ENCODE results near the gene CMSS1. TPM values are rescaled to one million over a fixed set of nuclear protein-coding genes. Genes with fewer than 3 reads are reported as not detected.

CMSS1 gene
- total RNA-seq, 1 experiment from 2014 or later, result 70.6 TPM

DNA sequence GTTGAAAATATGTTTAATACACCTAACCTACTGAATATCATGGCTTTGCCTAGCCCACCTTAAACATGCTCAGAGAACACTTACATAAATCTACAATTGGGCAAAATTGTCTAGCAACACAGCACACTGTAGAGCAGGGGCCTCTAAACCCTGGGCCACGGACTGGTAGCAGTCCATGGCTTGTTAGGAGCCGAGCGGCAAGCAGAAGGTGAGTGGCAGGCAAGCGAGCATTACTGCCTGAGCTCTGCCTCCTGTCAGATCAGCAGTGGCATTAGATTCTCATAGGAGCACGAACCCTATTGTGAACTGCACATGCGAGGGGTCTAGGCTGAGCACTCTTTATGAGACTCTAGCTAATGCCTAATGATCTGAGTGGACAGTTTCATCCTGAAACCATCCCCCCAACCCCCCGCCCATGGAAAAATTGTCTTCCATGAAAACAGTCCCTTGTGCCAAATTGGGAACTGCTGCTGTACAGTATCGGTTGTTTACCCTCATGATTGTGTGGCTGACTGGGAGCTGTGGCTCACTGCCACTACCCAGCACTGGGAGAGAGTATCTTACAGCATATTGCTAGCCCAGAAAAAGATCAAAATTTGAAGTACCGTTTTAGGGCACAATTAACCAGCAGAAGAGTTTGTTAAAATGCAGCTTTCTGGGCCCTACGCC lies 26.1 kb downstream of the CMSS1 start (continued):
- TF ChIP-seq, protein P1, sequence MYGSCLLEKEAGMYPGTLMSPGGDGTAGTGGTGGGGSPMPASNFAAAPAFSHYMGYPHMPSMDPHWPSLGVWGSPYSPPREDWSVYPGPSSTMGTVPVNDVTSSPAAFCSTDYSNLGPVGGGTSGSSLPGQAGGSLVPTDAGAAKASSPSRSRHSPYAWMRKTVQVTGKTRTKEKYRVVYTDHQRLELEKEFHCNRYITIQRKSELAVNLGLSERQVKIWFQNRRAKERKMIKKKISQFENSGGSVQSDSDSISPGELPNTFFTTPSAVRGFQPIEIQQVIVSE (CRISPR knock-in tag; IDR thresholded peaks at IDR 0.05; ENCODE audit: borderline replicate concordance), result no peak
- TF ChIP-seq, protein P2, sequence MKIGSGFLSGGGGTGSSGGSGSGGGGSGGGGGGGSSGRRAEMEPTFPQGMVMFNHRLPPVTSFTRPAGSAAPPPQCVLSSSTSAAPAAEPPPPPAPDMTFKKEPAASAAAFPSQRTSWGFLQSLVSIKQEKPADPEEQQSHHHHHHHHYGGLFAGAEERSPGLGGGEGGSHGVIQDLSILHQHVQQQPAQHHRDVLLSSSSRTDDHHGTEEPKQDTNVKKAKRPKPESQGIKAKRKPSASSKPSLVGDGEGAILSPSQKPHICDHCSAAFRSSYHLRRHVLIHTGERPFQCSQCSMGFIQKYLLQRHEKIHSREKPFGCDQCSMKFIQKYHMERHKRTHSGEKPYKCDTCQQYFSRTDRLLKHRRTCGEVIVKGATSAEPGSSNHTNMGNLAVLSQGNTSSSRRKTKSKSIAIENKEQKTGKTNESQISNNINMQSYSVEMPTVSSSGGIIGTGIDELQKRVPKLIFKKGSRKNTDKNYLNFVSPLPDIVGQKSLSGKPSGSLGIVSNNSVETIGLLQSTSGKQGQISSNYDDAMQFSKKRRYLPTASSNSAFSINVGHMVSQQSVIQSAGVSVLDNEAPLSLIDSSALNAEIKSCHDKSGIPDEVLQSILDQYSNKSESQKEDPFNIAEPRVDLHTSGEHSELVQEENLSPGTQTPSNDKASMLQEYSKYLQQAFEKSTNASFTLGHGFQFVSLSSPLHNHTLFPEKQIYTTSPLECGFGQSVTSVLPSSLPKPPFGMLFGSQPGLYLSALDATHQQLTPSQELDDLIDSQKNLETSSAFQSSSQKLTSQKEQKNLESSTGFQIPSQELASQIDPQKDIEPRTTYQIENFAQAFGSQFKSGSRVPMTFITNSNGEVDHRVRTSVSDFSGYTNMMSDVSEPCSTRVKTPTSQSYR (CRISPR knock-in tag; IDR thresholded peaks at IDR 0.05), result no peak
- TF ChIP-seq, protein P3, sequence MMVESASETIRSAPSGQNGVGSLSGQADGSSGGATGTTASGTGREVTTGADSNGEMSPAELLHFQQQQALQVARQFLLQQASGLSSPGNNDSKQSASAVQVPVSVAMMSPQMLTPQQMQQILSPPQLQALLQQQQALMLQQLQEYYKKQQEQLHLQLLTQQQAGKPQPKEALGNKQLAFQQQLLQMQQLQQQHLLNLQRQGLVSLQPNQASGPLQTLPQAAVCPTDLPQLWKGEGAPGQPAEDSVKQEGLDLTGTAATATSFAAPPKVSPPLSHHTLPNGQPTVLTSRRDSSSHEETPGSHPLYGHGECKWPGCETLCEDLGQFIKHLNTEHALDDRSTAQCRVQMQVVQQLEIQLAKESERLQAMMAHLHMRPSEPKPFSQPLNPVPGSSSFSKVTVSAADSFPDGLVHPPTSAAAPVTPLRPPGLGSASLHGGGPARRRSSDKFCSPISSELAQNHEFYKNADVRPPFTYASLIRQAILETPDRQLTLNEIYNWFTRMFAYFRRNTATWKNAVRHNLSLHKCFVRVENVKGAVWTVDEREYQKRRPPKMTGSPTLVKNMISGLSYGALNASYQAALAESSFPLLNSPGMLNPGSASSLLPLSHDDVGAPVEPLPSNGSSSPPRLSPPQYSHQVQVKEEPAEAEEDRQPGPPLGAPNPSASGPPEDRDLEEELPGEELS (CRISPR knock-in tag; IDR thresholded peaks at IDR 0.05), result no peak
- TF ChIP-seq, protein P4, sequence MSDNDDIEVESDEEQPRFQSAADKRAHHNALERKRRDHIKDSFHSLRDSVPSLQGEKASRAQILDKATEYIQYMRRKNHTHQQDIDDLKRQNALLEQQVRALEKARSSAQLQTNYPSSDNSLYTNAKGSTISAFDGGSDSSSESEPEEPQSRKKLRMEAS (CRISPR knock-in tag; IDR thresholded peaks at IDR 0.05), result no peak
- TF ChIP-seq, protein P5, sequence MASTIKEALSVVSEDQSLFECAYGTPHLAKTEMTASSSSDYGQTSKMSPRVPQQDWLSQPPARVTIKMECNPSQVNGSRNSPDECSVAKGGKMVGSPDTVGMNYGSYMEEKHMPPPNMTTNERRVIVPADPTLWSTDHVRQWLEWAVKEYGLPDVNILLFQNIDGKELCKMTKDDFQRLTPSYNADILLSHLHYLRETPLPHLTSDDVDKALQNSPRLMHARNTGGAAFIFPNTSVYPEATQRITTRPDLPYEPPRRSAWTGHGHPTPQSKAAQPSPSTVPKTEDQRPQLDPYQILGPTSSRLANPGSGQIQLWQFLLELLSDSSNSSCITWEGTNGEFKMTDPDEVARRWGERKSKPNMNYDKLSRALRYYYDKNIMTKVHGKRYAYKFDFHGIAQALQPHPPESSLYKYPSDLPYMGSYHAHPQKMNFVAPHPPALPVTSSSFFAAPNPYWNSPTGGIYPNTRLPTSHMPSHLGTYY (CRISPR knock-in tag; IDR thresholded peaks at IDR 0.05), result no peak
- TF ChIP-seq FOXP1 (CRISPR knock-in tag; IDR thresholded peaks at IDR 0.05; ENCODE audit: borderline replicate concordance) (no peak), CREB1 (CRISPR knock-in tag; IDR thresholded peaks at IDR 0.05) (no peak), JAZF1 (CRISPR knock-in tag; IDR thresholded peaks at IDR 0.05) (no peak)
- TF ChIP-seq, protein P6, sequence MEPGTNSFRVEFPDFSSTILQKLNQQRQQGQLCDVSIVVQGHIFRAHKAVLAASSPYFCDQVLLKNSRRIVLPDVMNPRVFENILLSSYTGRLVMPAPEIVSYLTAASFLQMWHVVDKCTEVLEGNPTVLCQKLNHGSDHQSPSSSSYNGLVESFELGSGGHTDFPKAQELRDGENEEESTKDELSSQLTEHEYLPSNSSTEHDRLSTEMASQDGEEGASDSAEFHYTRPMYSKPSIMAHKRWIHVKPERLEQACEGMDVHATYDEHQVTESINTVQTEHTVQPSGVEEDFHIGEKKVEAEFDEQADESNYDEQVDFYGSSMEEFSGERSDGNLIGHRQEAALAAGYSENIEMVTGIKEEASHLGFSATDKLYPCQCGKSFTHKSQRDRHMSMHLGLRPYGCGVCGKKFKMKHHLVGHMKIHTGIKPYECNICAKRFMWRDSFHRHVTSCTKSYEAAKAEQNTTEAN (CRISPR knock-in tag; IDR thresholded peaks at IDR 0.05), result no peak
- TF ChIP-seq, protein P7, sequence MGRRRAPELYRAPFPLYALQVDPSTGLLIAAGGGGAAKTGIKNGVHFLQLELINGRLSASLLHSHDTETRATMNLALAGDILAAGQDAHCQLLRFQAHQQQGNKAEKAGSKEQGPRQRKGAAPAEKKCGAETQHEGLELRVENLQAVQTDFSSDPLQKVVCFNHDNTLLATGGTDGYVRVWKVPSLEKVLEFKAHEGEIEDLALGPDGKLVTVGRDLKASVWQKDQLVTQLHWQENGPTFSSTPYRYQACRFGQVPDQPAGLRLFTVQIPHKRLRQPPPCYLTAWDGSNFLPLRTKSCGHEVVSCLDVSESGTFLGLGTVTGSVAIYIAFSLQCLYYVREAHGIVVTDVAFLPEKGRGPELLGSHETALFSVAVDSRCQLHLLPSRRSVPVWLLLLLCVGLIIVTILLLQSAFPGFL (CRISPR knock-in tag; IDR thresholded peaks at IDR 0.05; ENCODE audit: borderline replicate concordance), result no peak
- TF ChIP-seq, protein P8, sequence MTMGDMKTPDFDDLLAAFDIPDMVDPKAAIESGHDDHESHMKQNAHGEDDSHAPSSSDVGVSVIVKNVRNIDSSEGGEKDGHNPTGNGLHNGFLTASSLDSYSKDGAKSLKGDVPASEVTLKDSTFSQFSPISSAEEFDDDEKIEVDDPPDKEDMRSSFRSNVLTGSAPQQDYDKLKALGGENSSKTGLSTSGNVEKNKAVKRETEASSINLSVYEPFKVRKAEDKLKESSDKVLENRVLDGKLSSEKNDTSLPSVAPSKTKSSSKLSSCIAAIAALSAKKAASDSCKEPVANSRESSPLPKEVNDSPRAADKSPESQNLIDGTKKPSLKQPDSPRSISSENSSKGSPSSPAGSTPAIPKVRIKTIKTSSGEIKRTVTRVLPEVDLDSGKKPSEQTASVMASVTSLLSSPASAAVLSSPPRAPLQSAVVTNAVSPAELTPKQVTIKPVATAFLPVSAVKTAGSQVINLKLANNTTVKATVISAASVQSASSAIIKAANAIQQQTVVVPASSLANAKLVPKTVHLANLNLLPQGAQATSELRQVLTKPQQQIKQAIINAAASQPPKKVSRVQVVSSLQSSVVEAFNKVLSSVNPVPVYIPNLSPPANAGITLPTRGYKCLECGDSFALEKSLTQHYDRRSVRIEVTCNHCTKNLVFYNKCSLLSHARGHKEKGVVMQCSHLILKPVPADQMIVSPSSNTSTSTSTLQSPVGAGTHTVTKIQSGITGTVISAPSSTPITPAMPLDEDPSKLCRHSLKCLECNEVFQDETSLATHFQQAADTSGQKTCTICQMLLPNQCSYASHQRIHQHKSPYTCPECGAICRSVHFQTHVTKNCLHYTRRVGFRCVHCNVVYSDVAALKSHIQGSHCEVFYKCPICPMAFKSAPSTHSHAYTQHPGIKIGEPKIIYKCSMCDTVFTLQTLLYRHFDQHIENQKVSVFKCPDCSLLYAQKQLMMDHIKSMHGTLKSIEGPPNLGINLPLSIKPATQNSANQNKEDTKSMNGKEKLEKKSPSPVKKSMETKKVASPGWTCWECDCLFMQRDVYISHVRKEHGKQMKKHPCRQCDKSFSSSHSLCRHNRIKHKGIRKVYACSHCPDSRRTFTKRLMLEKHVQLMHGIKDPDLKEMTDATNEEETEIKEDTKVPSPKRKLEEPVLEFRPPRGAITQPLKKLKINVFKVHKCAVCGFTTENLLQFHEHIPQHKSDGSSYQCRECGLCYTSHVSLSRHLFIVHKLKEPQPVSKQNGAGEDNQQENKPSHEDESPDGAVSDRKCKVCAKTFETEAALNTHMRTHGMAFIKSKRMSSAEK (CRISPR knock-in tag; IDR thresholded peaks at IDR 0.05; ENCODE audit: borderline replicate concordance), result no peak
- TF ChIP-seq, protein P9, sequence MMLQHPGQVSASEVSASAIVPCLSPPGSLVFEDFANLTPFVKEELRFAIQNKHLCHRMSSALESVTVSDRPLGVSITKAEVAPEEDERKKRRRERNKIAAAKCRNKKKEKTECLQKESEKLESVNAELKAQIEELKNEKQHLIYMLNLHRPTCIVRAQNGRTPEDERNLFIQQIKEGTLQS (CRISPR knock-in tag; conservative IDR thresholded peaks at IDR 0.05), result no peak
